Smooth muscle cell (in vitro differentiated cells): ENCODE results near the gene WTAP. TPM values are rescaled to one million over a fixed set of nuclear protein-coding genes. Genes with fewer than 3 reads are reported as not detected.

Experiments used
- DNase-seq: peaks from one replicate; lab custom pipeline; 2025; ENCODE audit not compliant: unreplicated experiment; lab: John Stamatoyannopoulos, UW
- H2AFZ ChIP-seq: fragments of 200-600 bp; sonication (generic); 2 replicates; pipeline ENCODE4 v1.6.0; 2016; ENCODE audit warnings: antibody characterized with exemption, low read depth, mild to moderate bottlenecking
- H3F3A ChIP-seq: fragments of 200-600 bp; sonication (generic); 2 replicates; pipeline ENCODE4 v1.6.0; 2017; ENCODE audit warnings: antibody characterized with exemption, low read depth
- H3K27ac ChIP-seq: fragments of 200-600 bp; sonication (generic); 2 replicates; pipeline ENCODE4 v1.5.1; 2016; ENCODE audit warnings: low read depth, mild to moderate bottlenecking
- H3K27me3 ChIP-seq: fragments of 200-600 bp; sonication (generic); 2 replicates; pipeline ENCODE4 v1.6.1; 2016; ENCODE audit warnings: low read depth, mild to moderate bottlenecking
- H3K36me3 ChIP-seq: fragments of 200-600 bp; sonication (generic); 2 replicates; pipeline ENCODE4 v1.5.1; 2016; ENCODE audit warnings: low read depth
- H3K4me1 ChIP-seq: fragments of 200-600 bp; sonication (generic); 2 replicates; pipeline ENCODE4 v1.5.1; 2016; ENCODE audit warnings: low read depth
- H3K4me2 ChIP-seq: fragments of 200-600 bp; sonication (generic); 2 replicates; pipeline ENCODE4 v1.6.0; 2016; ENCODE audit warnings: mild to moderate bottlenecking
- H3K4me3 ChIP-seq: fragments of 200-600 bp; sonication (generic); 2 replicates; pipeline ENCODE4 v1.5.1; 2016; ENCODE audit warnings: mild to moderate bottlenecking
- H3K79me2 ChIP-seq: fragments of 200-600 bp; sonication (generic); 2 replicates; pipeline ENCODE4 v1.6.0; 2016; ENCODE audit warnings: low read depth, mild to moderate bottlenecking
- H3K9ac ChIP-seq: fragments of 200-600 bp; sonication (generic); 2 replicates; pipeline ENCODE4 v1.6.0; 2016; ENCODE audit warnings: low read depth
- H3K9me3 ChIP-seq: fragments of 200-600 bp; sonication (generic); replicated peaks from 2 replicates; pipeline ENCODE4 v1.5.1; 2016; ENCODE audit warnings: low read depth
- H4K20me1 ChIP-seq: fragments of 200-600 bp; sonication (generic); 2 replicates; pipeline ENCODE4 v1.6.0; 2016; ENCODE audit warnings: low read depth
- WGBS: methylation state at CpG from one replicate; pipeline ENCODE4 v1.1.7; 2016; ENCODE audit warnings: low lambda C conversion rate; 5-methylcytosine and 5-hydroxymethylcytosine counted together
- polyA plus RNA-seq: library from polyadenylated mRNA; unstranded; fragments of >200 nt; fragmentation: Nextera tagmentation; extraction: Ambion mirVana; gene quantifications from 2 replicates; pipeline ENCODE4 v1.2.1, GENCODE V29; 2016
- total RNA-seq: library from RNA; depleted of rRNA; stranded (reverse); fragments of >200 nt; gene quantifications from 2 replicates; pipeline ENCODE4 v1.2.3, GENCODE V29; 2014
- TF ChIP-seq, protein P1 (sequence below): fragments of 200-600 bp; sonication (generic); IDR thresholded peaks from 2 replicates; pipeline ENCODE4 v1.5.1; 2017; ENCODE audit warnings: borderline replicate concordance, mild to moderate bottlenecking, antibody characterized with exemption; ENCODE audit not compliant: insufficient read depth, poor library complexity, severe bottlenecking

WTAP gene
- total and polyA plus RNA-seq, 2 experiments from 2014 or later, result 39.4 to 90.2 TPM

DNA sequence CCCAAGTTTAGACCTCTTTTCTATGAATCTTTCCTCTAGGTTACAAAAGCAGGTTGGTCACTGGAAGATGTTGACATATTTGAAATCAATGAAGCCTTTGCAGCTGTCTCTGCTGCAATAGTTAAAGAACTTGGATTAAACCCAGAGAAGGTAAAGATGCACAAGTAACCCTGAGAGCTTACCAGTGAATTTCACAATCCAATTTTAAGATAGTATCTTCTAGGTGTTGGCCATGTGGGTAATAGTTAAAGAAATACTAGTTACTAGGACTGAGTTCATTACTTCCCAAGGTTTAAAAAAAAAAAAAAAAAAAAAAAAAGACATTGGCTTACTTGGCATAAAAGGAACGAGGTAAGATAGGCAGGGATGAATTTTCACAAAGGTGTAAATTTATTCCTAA, 50.8 kb downstream of the WTAP start:
- no peak overlapping the region for H3K27ac ChIP-seq
- no peaks in the 10 kb centered on the region for H3K4me1 ChIP-seq
- H3K27me3 ChIP-seq, result no peaks in the 10 kb centered on the region
- H2AFZ ChIP-seq, result no peak overlapping the region
- peaks cover 4% of the 10 kb centered on the region for H3K79me2 ChIP-seq
- peaks cover 21% of the 10 kb centered on the region for H4K20me1 ChIP-seq
- no peak overlapping the region for H3K4me2 ChIP-seq
- TF ChIP-seq, protein P1, sequence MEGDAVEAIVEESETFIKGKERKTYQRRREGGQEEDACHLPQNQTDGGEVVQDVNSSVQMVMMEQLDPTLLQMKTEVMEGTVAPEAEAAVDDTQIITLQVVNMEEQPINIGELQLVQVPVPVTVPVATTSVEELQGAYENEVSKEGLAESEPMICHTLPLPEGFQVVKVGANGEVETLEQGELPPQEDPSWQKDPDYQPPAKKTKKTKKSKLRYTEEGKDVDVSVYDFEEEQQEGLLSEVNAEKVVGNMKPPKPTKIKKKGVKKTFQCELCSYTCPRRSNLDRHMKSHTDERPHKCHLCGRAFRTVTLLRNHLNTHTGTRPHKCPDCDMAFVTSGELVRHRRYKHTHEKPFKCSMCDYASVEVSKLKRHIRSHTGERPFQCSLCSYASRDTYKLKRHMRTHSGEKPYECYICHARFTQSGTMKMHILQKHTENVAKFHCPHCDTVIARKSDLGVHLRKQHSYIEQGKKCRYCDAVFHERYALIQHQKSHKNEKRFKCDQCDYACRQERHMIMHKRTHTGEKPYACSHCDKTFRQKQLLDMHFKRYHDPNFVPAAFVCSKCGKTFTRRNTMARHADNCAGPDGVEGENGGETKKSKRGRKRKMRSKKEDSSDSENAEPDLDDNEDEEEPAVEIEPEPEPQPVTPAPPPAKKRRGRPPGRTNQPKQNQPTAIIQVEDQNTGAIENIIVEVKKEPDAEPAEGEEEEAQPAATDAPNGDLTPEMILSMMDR, result no peak
- H3F3A ChIP-seq, result peaks cover 33% of the 10 kb centered on the region
- 97% methylated on average over 1 of the region's 1 CpG for WGBS
- peaks cover 33% of the 10 kb centered on the region for H3K36me3 ChIP-seq
- H3K9ac ChIP-seq, result no peak overlapping the region
- no peak for DNase-seq
- no peak overlapping the region for H3K4me3 ChIP-seq
- H3K9me3 ChIP-seq, result no peaks in the 10 kb centered on the region

DNA sequence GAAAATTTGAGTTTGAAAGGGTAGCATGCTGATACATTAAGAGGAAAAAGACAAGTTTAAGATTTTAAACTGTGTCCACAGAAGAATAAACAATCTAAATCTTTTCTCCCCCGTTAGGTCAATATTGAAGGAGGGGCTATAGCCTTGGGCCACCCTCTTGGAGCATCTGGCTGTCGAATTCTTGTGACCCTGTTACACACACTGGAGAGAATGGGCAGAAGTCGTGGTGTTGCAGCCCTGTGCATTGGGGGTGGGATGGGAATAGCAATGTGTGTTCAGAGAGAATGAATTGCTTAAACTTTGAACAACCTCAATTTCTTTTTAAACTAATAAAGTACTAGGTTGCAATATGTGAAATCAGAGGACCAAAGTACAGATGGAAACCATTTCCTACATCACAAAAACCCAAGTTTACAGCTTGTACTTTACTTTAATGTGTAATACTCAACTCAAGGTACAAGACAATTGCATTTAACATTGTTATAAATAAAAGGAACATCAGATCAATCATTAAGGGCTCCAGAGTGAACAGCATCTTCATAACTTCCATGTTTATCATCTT, 51.3 kb downstream of the WTAP start:
- Histone ChIP-seq H3K79me2 (peaks cover 6% of the 10 kb centered on the region), H3F3A (peaks cover 33% of the 10 kb centered on the region), H3K4me3 (no peak overlapping the region), H3K27me3 (no peaks in the 10 kb centered on the region), H3K36me3 (peaks cover 37% of the 10 kb centered on the region), H3K27ac (no peak overlapping the region), H3K4me2 (no peak overlapping the region), H2AFZ (no peak overlapping the region), H3K9me3 (no peaks in the 10 kb centered on the region), H3K9ac (no peak overlapping the region), H4K20me1 (peaks cover 21% of the 10 kb centered on the region), H3K4me1 (no peaks in the 10 kb centered on the region)
- TF ChIP-seq, protein P1, result no peak
- DNase-seq, result no peak
- 85% methylated on average over 3 of the region's 3 CpGs for WGBS

DNA sequence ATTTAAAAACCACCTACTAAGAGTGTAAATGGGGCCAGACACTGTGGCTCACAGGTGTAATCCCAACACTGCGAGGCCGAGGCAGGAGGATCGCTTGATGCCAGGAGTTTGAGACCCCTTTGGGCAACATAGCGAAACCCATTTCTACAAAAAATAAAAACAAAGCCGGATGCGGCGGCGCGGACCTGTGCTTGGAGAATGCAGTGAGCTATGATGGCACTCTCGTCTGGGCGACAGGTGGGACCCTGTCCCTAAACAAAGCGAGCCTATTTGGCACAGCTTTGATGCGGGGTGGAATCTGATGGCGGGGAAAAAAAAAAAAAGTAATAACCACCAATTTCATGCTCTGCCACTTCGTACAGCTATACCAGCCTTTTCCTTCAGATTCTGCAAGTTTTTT, 61.0 kb downstream of the WTAP start:
- peak overlapping the region; percentile 71 for H3K27ac ChIP-seq
- H4K20me1 ChIP-seq, result peaks cover 48% of the 10 kb centered on the region
- TF ChIP-seq, protein P1, result no peak
- peak overlapping the region; percentile 66 for H3K4me3 ChIP-seq
- DNase-seq, result no peak
- H3F3A ChIP-seq, result peaks cover 6% of the 10 kb centered on the region
- no peaks in the 10 kb centered on the region for H3K27me3 ChIP-seq
- H2AFZ ChIP-seq, result no peak overlapping the region
- peaks cover 85% of the 10 kb centered on the region for H3K79me2 ChIP-seq
- H3K9me3 ChIP-seq, result no peaks in the 10 kb centered on the region
- H3K36me3 ChIP-seq, result peaks cover 22% of the 10 kb centered on the region
- peak overlapping the region; percentile 95 for H3K9ac ChIP-seq
- H3K4me2 ChIP-seq, result peak overlapping the region; percentile 98
- 29% methylated on average over 15 of the region's 15 CpGs for WGBS
- H3K4me1 ChIP-seq, result peaks cover 31% of the 10 kb centered on the region
